SH-SY5Y (cell line): ENCODE results near the gene CNOT2.

Experiments used
- GATA2 ChIP-seq: IDR thresholded peaks from 2 replicates; pipeline ENCODE4 v1.6.1; 2011; ENCODE audit warnings: mild to moderate bottlenecking, low read depth, low read length
- GATA3 ChIP-seq: IDR thresholded peaks from 2 replicates; pipeline ENCODE4 v1.6.1; 2011; ENCODE audit warnings: low read depth, mild to moderate bottlenecking, low read length, moderate library complexity

DNA sequence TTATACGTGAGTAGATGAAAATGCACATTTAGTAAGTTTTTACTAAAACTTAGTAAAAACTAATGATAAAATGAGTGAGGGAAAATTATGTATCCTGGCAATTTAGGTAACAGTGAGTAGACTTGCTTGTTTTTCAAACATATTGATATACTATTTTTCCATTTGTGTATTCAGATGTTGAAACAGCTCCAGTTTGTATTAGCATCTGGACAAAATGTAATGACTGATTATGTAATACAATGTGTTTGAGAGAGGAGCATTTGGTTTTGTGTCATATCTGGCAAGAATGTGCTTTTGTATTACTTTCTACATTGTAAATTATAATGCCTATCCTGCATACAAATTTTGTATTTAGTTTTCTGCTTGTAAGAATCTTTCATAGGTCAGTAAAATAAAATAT lies 5.6 kb downstream of the CNOT2 start:
- TF ChIP-seq GATA3 = no peak
- no peak for TF ChIP-seq GATA2
